Sciatic nerve (tissue), 2 donors: ENCODE results near the gene SLC13A1. TPM values are rescaled to one million over a fixed set of nuclear protein-coding genes. Genes with fewer than 3 reads are reported as not detected.
A peak's percentile ranks its signal among the peaks of the same experiment; 100 is the strongest.

Experiments
- ATAC-seq: fragments of 200-7000 bp; cut with Tn5 transposase; one replicate; pipeline ENCODE4 v1.9.1; 2020; ENCODE audit warnings: mild to moderate bottlenecking, moderate library complexity
- DNase-seq: peaks from one replicate; pipeline ENCODE4 v3.0.0-alpha.2; 2020; ENCODE audit warnings: low spot score
- intact Hi-C: fragments of 100-400 bp; cut with DNase I; formaldehyde crosslinking; loops from one replicate; pipeline ENCODE4 v1.14.2; 2022
- total RNA-seq: library from RNA; stranded (reverse); fragmentation: NEBNext Ultra II Directional; extraction: Animal tissue kit (Norgen Biotek cat#: 25700); gene quantifications from one replicate; pipeline ENCODE4 v1.2.1, GENCODE V29; 2021
- donor health status: DM: no; HTN: no; CAD: no.
- donor health status: DM: no; HTN: no; CAD: no.

SLC13A1 gene
- total RNA-seq, 1 donor from 2014 or later: not detected

DNA sequence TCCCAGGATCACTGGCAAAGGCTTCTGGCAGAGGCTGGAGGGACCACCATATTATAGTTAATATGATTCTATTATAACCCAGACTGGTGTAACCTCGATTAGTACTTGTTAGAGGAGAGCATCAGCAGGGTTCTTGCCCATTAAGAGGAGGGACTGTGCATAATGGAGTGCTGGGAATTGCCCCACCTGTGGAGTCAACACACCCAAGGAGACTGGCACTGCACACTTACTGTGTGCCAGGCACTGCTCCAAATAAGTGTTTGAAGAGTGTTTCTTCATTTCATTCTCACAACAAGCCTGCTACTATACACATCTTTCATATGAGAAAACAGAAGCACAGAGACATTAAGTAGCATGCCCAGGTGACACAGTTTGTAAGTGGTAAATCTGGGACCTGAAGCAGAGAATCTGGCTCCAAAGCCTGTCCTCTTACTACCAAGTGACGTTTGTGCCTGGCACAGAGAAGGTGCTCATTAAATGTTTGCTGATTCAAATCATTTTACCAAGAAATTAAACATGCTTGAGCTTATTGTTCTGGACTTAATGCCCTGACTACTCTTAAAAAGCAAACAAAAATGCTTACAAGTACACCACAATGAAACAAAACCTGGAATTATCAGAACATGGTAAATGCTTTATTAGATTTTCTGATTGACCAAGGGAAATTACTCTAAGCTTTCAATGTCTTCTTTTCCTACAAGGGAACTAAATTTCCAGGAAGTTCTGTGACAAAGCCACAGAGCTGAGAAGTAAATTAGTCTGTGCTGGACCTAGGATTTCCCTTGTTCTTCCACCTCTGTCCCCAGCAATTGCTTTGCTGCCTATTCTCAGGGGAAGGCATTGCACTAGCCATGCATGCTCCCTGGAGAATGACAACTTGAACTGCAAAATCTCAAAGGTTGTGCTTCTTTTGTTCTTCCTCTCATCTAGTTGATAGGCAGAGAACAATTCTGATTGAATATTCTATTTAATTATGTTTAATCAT, 809 bp downstream of the SLC13A1 start:
- DNase-seq (no peak), ATAC-seq (no peak)
- intact Hi-C loops: no loop called here

DNA sequence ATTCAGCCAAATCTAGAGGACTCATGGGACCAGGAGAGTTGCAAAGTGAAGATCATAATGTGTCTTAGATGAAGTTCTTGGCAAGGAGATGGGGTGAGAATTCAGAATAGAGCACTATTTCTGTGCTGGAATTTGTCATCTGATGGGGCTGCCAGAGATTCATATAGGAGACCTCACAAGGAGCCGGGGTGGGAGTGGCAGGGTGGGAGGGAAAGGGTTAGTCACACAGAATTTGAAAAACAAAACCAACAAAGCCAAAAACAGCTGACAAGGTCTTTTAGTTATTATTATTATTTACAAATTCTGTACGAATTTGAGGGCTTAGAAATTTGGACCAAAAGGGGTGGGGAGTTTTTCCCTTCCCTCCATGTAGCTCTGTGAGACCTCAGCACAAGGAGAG, 1.7 kb downstream of the SLC13A1 start:
- ATAC-seq (no peak), DNase-seq (no peak)
- intact Hi-C loops: no loop called here

DNA sequence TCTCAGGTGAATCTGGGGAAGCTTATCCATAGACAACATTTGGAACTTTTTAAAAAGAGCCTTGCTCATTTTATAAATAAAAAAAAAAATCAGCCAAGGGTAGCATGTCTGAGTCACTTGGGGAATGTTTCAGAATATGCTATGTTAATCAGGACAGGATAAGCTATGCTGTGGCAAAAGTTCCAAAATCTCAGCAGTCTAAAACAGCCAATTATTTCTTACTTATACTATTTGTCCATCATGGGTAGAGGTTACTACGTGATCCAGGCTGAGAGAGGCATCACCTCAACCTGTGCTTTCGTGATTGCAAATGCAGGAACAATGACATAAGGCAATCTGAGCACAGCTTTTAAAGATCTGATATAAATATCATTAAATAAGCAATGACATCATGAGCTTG, 6.5 kb downstream of the SLC13A1 start:
- DNase-seq (no peak), ATAC-seq (no peak)
- intact Hi-C loops: no loop called here

DNA sequence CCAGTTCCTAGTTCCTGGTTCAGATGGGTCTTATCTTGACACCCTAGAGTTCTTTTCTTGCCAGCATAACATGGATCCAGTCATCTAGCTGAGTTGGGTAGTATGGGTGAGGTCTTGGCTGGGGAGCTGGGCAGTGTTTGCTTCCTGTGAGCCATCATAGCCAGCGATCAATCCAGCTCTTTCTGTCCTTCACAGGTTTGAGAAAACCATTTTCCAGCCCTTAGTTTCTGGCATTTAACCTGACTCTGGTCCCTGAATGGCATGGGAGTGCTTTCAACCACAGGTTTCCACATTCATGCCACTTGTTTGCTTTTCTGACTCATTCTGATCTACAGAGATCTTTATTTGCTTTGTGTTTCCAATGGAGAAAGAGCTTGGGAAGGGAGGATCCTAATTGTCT, 8.6 kb downstream of the SLC13A1 start:
- ATAC-seq (no peak), DNase-seq (no peak)
- intact Hi-C loops: no loop called here

DNA sequence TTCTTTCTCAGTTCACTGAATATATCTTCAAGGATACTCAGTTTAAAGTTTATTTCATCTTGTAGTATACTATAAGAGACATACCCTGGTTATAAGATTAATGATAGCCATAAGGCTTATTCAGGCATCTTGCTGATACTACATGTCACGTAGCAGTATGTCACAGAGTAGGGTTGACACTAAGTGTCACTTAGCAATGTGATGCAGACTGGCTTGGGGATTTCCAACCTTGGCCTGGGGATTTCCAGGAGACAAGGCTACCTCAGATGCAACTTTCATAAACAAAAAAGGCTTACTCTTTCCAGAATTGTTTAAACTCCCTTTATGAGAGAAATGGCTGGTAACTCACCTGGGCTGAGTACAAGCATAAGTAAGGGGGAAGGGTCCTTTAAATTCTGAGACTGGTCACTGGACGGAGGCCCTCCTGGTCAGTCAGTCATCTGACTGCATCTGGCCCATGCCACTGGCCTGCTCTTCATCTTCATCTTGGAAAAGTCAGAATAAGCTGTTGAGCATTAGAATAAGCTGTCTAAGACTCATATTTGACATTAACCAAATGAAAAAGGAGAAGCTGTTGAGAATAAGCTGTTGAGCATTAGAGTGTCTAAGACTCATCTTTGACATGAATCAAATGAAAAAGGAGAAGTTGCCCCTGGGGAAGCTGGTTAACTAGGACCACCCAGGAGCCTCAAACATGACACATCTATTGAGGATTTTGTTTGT, 9.5 kb downstream of the SLC13A1 start:
- ATAC-seq: no peak
- intact Hi-C loops: no loop called here
- no peak for DNase-seq

DNA sequence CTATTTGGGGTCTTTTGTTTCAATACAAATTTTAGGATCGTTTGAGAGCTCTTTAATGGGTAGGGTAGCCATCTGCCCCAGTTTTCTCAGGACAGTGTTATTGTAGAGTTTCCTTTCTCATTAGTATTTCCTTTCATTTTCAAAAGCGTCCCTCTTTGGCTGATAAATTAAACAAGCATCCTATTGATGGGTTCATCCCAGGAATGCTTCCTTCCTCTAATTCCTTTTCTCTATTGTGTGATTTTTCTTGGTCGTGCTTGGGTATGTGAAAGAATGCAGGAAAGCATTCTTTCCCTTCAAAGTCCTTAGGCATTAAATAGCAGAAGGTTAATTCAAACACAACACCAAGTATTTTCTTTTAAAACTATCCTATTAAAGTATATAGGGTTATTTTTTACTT, 14.0 kb downstream of the SLC13A1 start:
- DNase-seq (no peak), ATAC-seq (no peak)

DNA sequence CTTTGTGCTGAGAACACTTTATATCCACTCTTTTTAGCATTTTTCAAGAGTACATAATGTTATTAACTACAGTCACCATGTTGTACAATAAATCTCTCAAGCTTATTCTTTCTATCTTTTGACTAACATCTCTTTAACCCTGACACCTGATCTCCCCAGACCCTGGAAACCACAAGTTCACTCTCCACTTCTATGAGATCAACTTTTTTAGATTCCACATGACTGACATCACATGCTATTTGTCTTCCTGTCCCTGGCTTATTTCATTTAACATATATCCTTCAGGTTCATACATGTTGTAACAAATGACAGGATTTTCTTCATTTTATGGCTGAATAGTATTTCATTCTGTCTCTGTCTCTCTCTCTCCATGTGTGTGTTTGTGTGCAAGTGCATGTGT, 15.5 kb downstream of the SLC13A1 start:
- DNase-seq (no peak), ATAC-seq (no peak)
- intact Hi-C loops: no loop called here

More for the DNA sequence above, 14.0 kb downstream of the SLC13A1 start:
- intact Hi-C loops: no loop called here

DNA sequence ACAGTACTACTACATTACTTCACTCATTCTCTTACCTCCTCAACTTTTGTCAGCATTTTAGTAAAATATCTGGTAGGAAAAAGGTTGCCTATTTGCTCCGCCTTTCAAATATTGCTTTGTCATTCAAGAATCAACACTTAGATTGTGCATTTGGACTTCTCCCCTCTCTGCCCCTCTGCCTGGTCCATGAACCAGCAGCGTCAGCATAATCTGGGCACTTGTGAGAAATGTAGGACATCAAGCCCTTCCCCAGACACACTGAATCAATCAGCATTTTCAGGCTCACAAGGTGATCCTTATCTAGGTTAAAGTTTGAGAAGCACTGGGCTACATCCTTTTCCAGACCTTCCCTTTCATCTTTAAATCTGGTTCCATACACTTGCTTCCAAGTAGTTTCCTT, 16.3 kb downstream of the SLC13A1 start:
- ATAC-seq: no peak
- intact Hi-C loops: no loop called here
- DNase-seq: no peak

DNA sequence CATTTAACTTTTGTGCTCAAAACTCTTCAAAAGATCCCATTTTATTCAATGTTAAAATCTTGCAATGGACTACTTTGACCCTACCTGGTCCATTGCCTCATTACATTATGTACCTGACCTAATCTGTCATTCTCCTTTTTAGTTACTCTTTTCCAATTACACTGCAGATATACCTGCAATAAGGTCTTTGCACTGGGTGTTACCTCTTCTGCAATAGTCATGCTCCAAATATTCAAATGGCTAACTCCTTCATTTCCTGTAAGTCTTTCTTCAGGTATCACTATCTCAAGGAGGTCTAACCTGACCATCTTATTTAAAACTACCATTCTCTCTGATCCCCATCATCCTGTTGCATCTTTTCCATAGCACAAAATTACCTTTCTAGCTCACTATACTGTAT, 22.3 kb downstream of the SLC13A1 start:
- DNase-seq: no peak
- intact Hi-C loops: no loop called here

DNA sequence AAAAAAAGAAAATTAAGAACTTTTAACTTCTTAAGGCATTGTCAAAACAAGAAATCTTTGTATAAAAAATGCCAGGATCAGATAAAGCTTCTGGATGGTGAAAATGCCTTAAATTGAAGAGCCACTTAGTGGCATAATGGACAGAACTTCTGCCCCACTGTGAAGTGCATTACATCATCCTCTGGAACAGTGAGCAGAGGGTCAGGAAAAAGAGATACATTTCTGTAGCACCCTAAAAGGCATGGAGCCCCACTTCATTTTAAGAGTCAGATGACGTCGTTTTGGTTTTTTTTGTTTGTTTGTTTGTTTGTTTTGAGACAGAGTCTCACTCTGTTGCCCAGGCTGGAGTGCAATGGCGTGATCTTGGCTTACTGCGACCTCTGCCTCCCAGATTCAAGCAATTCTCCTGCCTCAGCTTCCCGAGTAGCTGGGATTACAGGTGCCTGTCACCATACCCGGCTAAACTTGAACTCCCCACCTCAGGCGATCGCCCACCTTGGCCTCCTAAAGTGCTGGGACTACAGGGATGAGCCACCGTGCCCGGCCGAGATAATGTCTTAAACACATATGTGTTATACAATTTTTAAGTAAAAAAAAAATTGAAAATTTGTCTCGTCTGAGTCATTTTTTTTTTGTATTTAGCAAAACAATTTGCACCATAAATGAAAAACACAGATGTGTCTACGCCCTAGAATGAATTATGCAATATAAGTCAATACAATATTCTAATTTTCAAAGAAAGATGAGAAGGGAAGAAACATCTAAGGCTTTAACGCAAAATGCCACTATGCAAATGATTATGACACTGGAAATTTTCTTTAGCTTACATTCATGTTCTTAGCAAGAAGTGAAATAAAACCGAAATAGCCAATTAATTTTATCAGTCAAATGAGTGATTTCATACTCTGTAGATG, 29.2 kb downstream of the SLC13A1 start:
- intact Hi-C loops: no loop called here
- ATAC-seq (no peak), DNase-seq (no peak)

More for the DNA sequence above, 22.3 kb downstream of the SLC13A1 start:
- ATAC-seq: no peak

DNA sequence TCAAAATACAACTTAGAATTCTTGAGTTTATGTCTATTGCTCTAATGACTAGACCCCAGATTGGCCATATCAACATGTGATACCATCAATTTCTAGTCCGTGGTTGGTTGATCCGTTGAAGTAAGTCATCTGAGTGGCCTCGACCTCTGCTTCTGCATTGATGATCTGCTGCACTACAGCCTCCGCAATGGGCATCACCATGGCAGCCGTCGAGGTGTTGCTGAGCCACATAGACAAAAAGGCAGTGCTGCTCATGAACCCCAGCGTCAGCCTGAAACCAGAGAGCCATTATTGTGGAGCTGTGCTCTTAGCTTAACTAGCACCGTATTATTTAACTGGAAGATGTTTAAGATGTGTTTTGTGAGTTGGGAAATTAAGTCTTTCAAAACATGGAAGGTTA, 30.7 kb downstream of the SLC13A1 start:
- no peak for DNase-seq
- no peak for ATAC-seq
- intact Hi-C loops: no loop called here

DNA sequence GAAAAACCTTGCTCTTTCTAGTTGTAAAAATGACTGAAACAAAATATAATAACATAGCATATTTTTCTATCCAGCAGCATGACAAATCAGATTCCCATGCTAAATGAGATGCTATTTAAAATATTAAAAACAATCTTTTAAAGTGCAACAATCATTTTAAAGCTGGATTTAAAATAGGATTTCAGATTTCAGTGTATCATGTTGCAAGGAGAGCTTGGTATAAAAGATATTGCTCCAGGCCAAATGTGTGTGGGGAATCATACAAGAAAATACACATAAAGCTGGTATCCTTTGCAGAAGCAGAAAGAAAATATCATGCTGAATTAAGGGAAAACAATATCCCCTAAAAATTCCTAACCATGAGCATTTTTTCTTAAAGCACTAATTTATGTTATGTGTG, 42.2 kb downstream of the SLC13A1 start:
- DNase-seq (no peak), ATAC-seq (no peak)
- intact Hi-C loops: no loop called here

DNA sequence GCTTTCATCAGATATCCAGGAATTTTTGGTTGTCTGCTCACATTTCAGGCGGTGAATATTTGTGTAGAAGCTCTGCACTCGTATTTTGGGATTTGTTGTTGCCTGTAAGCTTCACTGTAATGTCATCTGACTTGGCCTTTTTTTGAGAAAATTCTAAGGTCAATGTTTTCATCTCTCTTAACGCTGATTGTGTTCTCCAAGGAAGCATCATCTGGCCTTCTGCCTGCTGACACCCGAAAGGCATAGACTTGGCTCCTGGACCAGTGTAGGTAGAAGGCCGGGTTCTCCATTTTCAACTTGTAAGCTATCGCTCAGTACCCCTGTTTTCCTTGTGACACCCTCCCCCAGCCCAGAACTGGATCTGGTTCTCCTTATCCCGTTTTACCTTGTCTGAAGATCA, 44.2 kb downstream of the SLC13A1 start:
- intact Hi-C loops: no loop called here
- ATAC-seq (no peak), DNase-seq (no peak)

DNA sequence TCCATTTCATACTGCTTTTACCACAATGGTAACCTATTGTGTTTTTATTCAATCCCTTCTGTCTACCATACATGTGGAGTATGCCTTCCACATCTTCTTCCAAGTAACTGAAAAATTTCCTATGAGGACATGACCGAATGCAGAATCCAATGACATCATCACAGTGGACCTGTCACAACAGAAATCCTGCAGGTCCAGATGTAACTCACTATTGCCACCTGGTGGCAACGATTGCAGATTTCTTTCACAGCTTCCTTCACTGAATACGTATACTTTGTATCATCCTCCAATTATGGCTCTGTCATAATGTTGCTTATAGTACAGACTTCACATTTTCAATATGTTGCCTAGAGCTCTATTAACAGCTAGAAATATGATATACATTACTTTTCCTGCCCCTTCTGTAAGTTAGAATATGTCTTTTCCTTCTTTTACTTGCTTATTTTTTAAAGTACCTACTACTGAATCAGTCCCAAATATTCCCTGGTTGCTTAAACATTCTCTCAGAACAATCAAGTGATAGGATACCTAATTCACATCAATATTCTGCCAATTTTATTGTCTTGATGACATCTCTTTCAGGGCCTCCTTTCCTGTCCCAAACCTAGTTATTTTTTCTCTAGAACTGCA, 45.4 kb downstream of the SLC13A1 start:
- ATAC-seq: peak; percentile 67
- DNase-seq: peak; percentile 76
- intact Hi-C loops: no loop called here

DNA sequence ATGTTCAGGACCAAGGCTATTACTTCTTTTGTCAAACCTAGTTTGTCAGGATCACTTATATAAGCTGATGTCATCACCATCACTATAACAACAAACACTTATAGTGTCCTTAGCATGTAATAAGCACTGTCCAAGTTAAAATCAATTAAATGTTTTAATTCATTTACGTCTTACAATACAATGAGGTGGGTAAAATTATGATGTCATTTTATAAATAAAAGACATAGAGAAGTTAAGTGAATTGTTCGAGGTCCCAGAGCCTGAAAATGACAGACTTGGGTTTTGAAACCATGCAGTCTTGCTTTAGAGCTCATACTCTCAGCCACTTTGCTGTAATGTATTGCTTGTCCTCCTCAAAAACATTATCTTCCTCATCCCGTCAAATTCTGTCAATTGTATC, 48.3 kb downstream of the SLC13A1 start:
- no peak for DNase-seq
- intact Hi-C loops: no loop called here
- no peak for ATAC-seq

DNA sequence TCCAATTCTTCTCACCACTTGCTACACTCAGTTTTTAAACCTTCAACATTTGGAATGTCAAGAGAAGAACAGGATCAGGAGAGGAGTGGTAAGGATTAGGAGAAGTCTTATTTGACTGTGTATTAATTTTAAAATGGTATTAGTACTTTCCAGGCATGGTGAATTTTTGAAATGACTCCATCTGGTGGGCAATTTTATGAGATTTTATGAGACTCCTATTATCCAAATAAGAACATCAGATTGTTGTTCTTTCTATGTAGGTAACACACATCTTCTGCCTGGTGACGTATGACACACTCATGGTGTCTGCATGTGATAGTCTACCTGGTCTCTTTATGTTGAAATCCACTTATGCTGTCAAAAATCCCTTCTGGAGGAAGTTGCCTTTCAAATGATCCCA, 51.0 kb downstream of the SLC13A1 start:
- DNase-seq (no peak), ATAC-seq (no peak)
- intact Hi-C loops: no loop called here

DNA sequence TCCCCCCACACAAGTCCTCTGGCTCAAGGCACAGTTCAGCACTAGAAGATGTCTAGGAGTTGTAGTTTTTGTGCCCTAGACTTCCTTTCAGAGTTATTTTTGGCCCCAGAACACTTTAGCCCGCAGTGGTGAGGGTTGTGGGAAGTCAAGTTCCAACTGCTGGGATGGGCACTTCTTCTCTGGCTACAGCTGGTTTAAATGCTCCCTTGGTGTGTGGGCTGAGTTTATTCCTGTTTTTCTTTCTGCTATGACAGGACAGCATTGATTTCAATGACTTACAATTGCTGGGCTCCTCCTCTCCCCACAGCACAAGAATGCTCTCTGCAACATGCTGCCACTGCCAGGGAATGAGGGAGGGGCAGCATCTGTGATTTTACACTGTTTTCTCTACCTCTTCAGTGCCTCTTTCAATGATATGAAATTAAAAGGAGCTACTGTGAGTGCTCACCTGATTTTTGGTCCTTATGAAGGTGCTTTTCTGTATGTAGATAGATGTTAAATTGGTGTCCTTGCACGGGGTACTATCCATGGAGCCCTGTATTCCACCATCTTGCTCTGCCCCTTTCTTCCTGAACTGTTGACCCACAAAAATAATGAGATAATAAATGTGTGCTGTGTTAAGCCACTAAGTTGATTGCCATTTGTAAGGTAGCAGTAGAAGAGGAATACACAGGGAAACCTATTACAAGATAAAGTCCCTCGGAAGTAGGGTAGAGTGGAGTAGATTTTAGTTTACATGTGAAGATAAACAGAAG, 56.3 kb downstream of the SLC13A1 start:
- DNase-seq (no peak), ATAC-seq (no peak)
- intact Hi-C loops: no loop called here

DNA sequence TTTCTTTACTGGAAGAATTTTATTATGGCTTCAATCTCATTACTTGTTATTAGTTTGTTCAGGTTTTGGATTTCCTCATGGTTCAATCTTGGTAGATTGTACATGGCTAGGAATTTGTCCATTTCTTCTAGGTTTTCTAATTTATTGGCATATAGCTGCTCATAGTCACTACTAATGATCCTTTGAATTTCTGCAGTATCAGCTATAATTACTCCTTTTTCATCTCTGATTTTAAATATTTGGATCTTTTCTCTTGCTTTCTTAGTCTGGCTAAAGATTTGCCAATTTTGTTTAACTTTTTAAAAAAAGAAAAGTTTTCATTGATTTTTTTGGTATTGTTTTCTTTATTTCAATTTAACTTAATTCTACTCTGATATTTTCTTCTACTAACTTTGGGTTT, 59.2 kb downstream of the SLC13A1 start:
- ATAC-seq: no peak
- DNase-seq: no peak
- intact Hi-C loops: no loop called here
